ENCODE data around the gene TRPM2. TPM values are rescaled to one million over a fixed set of nuclear protein-coding genes. Genes with fewer than 3 reads are reported as not detected.

The TRPM2 gene
- total and polyA plus RNA-seq, 2 of the 13 experiments (the other 11 are each of a cell fraction or from before 2014, with no cell fraction given), result 0.07 to 0.20 TPM

GRCh38 chr21:44448651-44449131 lies 95.3 kb downstream of the TRPM2 start (continued):
- TF ChIP-seq E2F1 (CRISPR knock-in tag; IDR thresholded peaks at IDR 0.05) (no peak), ZFP62 (CRISPR knock-in tag; IDR thresholded peaks at IDR 0.05) (no peak), ATF2 (CRISPR knock-in tag; IDR thresholded peaks at IDR 0.05) (no peak), NFRKB (IDR thresholded peaks at IDR 0.05) (no peak), ZNF850 (CRISPR knock-in tag; conservative IDR thresholded peaks at IDR 0.05) (no peak), PHF5A (CRISPR knock-in tag; IDR thresholded peaks at IDR 0.05; ENCODE audit: low read depth, unreplicated experiment) (no peak), HNRNPH1 (optimal IDR thresholded peaks at IDR 0.05; ENCODE audit: low read depth, low read length) (no peak), MLX (CRISPR knock-in tag; IDR thresholded peaks at IDR 0.05) (no peak), FOXP4 (CRISPR knock-in tag; IDR thresholded peaks at IDR 0.05) (no peak), BATF2 (CRISPR knock-in tag; IDR thresholded peaks at IDR 0.05) (no peak), ZNF337 (CRISPR knock-in tag; IDR thresholded peaks at IDR 0.05; ENCODE audit: borderline replicate concordance, low read depth) (no peak), ZNF773 (CRISPR knock-in tag; IDR thresholded peaks at IDR 0.05; ENCODE audit: borderline replicate concordance) (no peak), HNF1B (CRISPR knock-in tag; IDR thresholded peaks at IDR 0.05) (no peak), AFF4 (CRISPR knock-in tag; IDR thresholded peaks at IDR 0.05) (no peak), POLR2G (IDR thresholded peaks at IDR 0.05; ENCODE audit: low read depth, low read length) (no peak), FOXK1 (CRISPR knock-in tag; IDR thresholded peaks at IDR 0.05; ENCODE audit: borderline replicate concordance, low read depth) (no peak), NFE2 (CRISPR knock-in tag; IDR thresholded peaks at IDR 0.05) (no peak), HDAC6 (IDR thresholded peaks at IDR 0.05; ENCODE audit: low read depth, low read length) (no peak)

Data from HepG2 (cell line).